GM23338 (cell line): ENCODE data around the gene SNAP91. TPM values are rescaled to one million over a fixed set of nuclear protein-coding genes. Genes with fewer than 3 reads are reported as not detected.

Experiments
- ATAC-seq: fragments of 200-7000 bp; cut with Tn5 transposase; 3 replicates; pipeline ENCODE4 v1.9.1; 2020
- DNase-seq: peaks from one replicate; pipeline ENCODE4 v3.0.0-alpha.2; 2015; ENCODE audit warnings: low spot score
- H2AFZ ChIP-seq: fragments of 200-600 bp; sonication (generic); 2 replicates; pipeline ENCODE4 v1.8.0; 2016; ENCODE audit warnings: antibody characterized with exemption, mild to moderate bottlenecking, moderate library complexity
- H3F3A ChIP-seq: fragments of 200-600 bp; sonication (generic); replicated peaks from 2 replicates; pipeline ENCODE4 v1.8.0; 2017; ENCODE audit warnings: antibody characterized with exemption, mixed run types, low read depth
- H3K27ac ChIP-seq: fragments of 200-600 bp; sonication (generic); 2 replicates; pipeline ENCODE4 v1.6.1; 2016; ENCODE audit warnings: low read depth
- H3K27me3 ChIP-seq: fragments of 200-600 bp; sonication (generic); 2 replicates; pipeline ENCODE4 v1.8.0; 2016; ENCODE audit warnings: mild to moderate bottlenecking, mixed run types, moderate library complexity; ENCODE audit not compliant: insufficient read depth
- H3K36me3 ChIP-seq: fragments of 200-600 bp; sonication (generic); 2 replicates; pipeline ENCODE4 v1.8.0; 2016; ENCODE audit warnings: mild to moderate bottlenecking; ENCODE audit not compliant: insufficient read depth
- H3K4me1 ChIP-seq: fragments of 200-600 bp; sonication (generic); 2 replicates; pipeline ENCODE4 v1.8.0; 2016; ENCODE audit warnings: mild to moderate bottlenecking, moderate library complexity; ENCODE audit not compliant: insufficient read depth
- H3K4me2 ChIP-seq: fragments of 200-600 bp; sonication (generic); 2 replicates; pipeline ENCODE4 v1.7.1; 2017; ENCODE audit warnings: mixed run types
- H3K4me3 ChIP-seq: fragments of 200-600 bp; sonication (generic); 2 replicates; pipeline ENCODE4 v1.6.1; 2016; ENCODE audit warnings: mixed run types
- H3K79me2 ChIP-seq: fragments of 200-600 bp; sonication (generic); replicated peaks from 2 replicates; pipeline ENCODE4 v1.8.0; 2017; ENCODE audit warnings: mild to moderate bottlenecking; ENCODE audit not compliant: insufficient read depth
- H3K9me2 ChIP-seq: fragments of 200-600 bp; sonication (generic); 2 replicates; pipeline ENCODE4 v1.8.0; 2017; ENCODE audit not compliant: insufficient read depth
- H4K20me1 ChIP-seq: fragments of 200-600 bp; sonication (generic); replicated peaks from 2 replicates; pipeline ENCODE4 v1.8.0; 2017; ENCODE audit warnings: mild to moderate bottlenecking; ENCODE audit not compliant: insufficient read depth
- H3K27ac Mint-ChIP-seq: 2 replicates; pipeline ENCODE4 v1.8.0; 2020; ENCODE audit warnings: inconsistent platforms, mild to moderate bottlenecking, moderate library complexity, mixed read lengths
- H3K27me3 Mint-ChIP-seq: 3 replicates; pipeline ENCODE4 v1.8.0; 2022; ENCODE audit warnings: low read depth, mild to moderate bottlenecking, moderate library complexity, mixed read lengths, inconsistent platforms; ENCODE audit not compliant: insufficient read depth, poor library complexity
- H3K36me3 Mint-ChIP-seq: 3 replicates; pipeline ENCODE4 v1.8.0; 2021; ENCODE audit warnings: low read depth, mild to moderate bottlenecking, inconsistent platforms, moderate library complexity, mixed read lengths
- H3K4me1 Mint-ChIP-seq: 3 replicates; pipeline ENCODE4 v1.8.0; 2020; ENCODE audit warnings: mild to moderate bottlenecking, inconsistent platforms, mixed read lengths
- H3K4me3 Mint-ChIP-seq: 3 replicates; pipeline ENCODE4 v1.8.0; 2021; ENCODE audit warnings: moderate library complexity, mild to moderate bottlenecking, inconsistent platforms, mixed read lengths
- H3K9me3 Mint-ChIP-seq: 3 replicates; pipeline ENCODE4 v1.8.0; 2020; ENCODE audit warnings: moderate library complexity, mild to moderate bottlenecking, inconsistent platforms, mixed read lengths
- CREB1 ChIP-seq: fragments of 250-450 bp; sonication (Bioruptor Pico); IDR thresholded peaks from 2 replicates; pipeline ENCODE4 v1.5.0; 2020; ENCODE audit warnings: low read depth, mild to moderate bottlenecking, moderate library complexity
- ETS1 ChIP-seq: IDR thresholded peaks from 2 replicates; pipeline ENCODE4 v1.6.1; 2016; ENCODE audit warnings: antibody characterized with exemption
- EZH2 ChIP-seq: fragments of 200-600 bp; sonication (generic); IDR thresholded peaks from one replicate; pipeline ENCODE4 v1.8.0; 2017; ENCODE audit warnings: antibody characterized with exemption, mild to moderate bottlenecking, low read depth; ENCODE audit not compliant: unreplicated experiment
- EZH2phosphoT487 ChIP-seq: fragments of 200-600 bp; sonication (generic); IDR thresholded peaks from one replicate; pipeline ENCODE4 v1.8.1; 2018; ENCODE audit warnings: antibody characterized with exemption; ENCODE audit not compliant: unreplicated experiment
- JUNB ChIP-seq: IDR thresholded peaks from one replicate; pipeline ENCODE4 v1.6.1; 2016; ENCODE audit warnings: antibody characterized with exemption; ENCODE audit not compliant: unreplicated experiment
- NANOG ChIP-seq: IDR thresholded peaks from 2 replicates; pipeline ENCODE4 v1.6.1; 2016; ENCODE audit warnings: antibody characterized with exemption, borderline replicate concordance
- STAT1 ChIP-seq: IDR thresholded peaks from one replicate; pipeline ENCODE4 v1.6.1; 2016; ENCODE audit warnings: antibody characterized with exemption; ENCODE audit not compliant: unreplicated experiment
- ZNF114 ChIP-seq: fragments of 250-450 bp; sonication (Bioruptor Pico); IDR thresholded peaks from 2 replicates; pipeline ENCODE4 v1.5.0; 2020; ENCODE audit warnings: mild to moderate bottlenecking, moderate library complexity
- ZNF331 ChIP-seq: fragments of 250-450 bp; sonication (Bioruptor Pico); IDR thresholded peaks from 2 replicates; pipeline ENCODE4 v1.5.0; 2020; ENCODE audit warnings: low read depth, mild to moderate bottlenecking, moderate library complexity
- polyA plus RNA-seq: library from polyadenylated mRNA; unstranded; fragments of >200 nt; fragmentation: Nextera tagmentation; extraction: Ambion mirVana; gene quantifications from 2 replicates; pipeline ENCODE4 v1.2.1, GENCODE V29; 2016
- total RNA-seq: library from RNA; depleted of rRNA; stranded (reverse); fragments of >200 nt; shearing (Covaris generic); gene quantifications from 2 replicates; pipeline ENCODE4 v1.2.3, GENCODE V29; 2014
- TF ChIP-seq, protein P1 (sequence below), 2 experiments: fragments of 200-600 bp in 1 of 2; sonication (generic) in 1 of 2; conservative IDR thresholded peaks; 2 replicates each; pipeline versions ENCODE4 v1.5.1 to v1.6.1; 2016 to 2017; ENCODE audit warnings: antibody characterized with exemption in 2 of 2, low read depth in 2 of 2, mild to moderate bottlenecking in 2 of 2, moderate library complexity in 1 of 2
- TF ChIP-seq, protein P2 (sequence below): IDR thresholded peaks from one replicate; pipeline ENCODE4 v1.6.1; 2018; ENCODE audit warnings: antibody characterized with exemption; ENCODE audit not compliant: unreplicated experiment

Gene SNAP91
- total and polyA plus RNA-seq, 2 experiments from 2014 or later = 0.83 to 1.2 TPM

DNA sequence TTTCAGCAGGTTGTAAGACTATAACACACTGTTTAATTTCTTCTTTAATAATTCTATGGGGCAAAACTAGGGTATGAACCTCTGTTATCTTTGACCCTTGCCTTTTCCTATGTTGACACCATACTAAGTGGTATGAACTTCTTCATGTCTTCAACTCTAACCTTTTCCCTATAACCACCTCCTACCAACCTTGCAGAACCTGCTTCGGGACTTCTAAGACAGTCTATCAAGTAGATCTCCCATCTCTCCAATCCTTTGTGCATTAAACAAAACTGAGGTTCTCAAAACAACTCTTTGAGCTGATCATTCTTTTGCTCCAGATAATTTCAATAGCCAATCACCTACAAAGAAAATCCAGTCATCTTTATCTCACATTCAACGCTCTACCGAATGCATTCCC is 23.4 kb downstream of the SNAP91 start:
- no peaks in the 10 kb centered on the region for H3K9me3 Mint-ChIP-seq
- H3F3A ChIP-seq = no peaks in the 10 kb centered on the region

GRCh38 chr6:83677791-83678190 is 31.1 kb downstream of the SNAP91 start:
- Histone ChIP-seq H3K27ac (no peak overlapping the region), H4K20me1 (no peaks in the 10 kb centered on the region), H3F3A (no peaks in the 10 kb centered on the region), H3K4me2 (no peak overlapping the region), H3K36me3 (no peaks in the 10 kb centered on the region), H3K27me3 (no peaks in the 10 kb centered on the region), H3K4me3 (no peak overlapping the region), H3K9me2 (no peaks in the 10 kb centered on the region), H3K4me1 (no peaks in the 10 kb centered on the region), H3K79me2 (no peaks in the 10 kb centered on the region), H2AFZ (no peak overlapping the region)
- H3K27ac Mint-ChIP-seq = no peak overlapping the region
- ATAC-seq (no peak), DNase-seq (no peak)
- no peaks in the 10 kb centered on the region for H3K9me3 Mint-ChIP-seq
- no peaks in the 10 kb centered on the region for H3K36me3 Mint-ChIP-seq
- H3K4me3 Mint-ChIP-seq = no peak overlapping the region
- no peaks in the 10 kb centered on the region for H3K4me1 Mint-ChIP-seq
- peaks cover 3% of the 10 kb centered on the region for H3K27me3 Mint-ChIP-seq
- no peak for TF ChIP-seq ETS1
- no peak for TF ChIP-seq NANOG
- TF ChIP-seq, protein P1, sequence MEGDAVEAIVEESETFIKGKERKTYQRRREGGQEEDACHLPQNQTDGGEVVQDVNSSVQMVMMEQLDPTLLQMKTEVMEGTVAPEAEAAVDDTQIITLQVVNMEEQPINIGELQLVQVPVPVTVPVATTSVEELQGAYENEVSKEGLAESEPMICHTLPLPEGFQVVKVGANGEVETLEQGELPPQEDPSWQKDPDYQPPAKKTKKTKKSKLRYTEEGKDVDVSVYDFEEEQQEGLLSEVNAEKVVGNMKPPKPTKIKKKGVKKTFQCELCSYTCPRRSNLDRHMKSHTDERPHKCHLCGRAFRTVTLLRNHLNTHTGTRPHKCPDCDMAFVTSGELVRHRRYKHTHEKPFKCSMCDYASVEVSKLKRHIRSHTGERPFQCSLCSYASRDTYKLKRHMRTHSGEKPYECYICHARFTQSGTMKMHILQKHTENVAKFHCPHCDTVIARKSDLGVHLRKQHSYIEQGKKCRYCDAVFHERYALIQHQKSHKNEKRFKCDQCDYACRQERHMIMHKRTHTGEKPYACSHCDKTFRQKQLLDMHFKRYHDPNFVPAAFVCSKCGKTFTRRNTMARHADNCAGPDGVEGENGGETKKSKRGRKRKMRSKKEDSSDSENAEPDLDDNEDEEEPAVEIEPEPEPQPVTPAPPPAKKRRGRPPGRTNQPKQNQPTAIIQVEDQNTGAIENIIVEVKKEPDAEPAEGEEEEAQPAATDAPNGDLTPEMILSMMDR (conservative IDR thresholded peaks at IDR 0.05; ENCODE audit: low read depth in 2 of 2) = no peak
- TF ChIP-seq CREB1 (CRISPR knock-in tag) = no peak
- no peak for TF ChIP-seq JUNB
- TF ChIP-seq ZNF331 = no peak
- TF ChIP-seq EZH2 = no peak
- no peak for TF ChIP-seq STAT1
- TF ChIP-seq, protein P2, sequence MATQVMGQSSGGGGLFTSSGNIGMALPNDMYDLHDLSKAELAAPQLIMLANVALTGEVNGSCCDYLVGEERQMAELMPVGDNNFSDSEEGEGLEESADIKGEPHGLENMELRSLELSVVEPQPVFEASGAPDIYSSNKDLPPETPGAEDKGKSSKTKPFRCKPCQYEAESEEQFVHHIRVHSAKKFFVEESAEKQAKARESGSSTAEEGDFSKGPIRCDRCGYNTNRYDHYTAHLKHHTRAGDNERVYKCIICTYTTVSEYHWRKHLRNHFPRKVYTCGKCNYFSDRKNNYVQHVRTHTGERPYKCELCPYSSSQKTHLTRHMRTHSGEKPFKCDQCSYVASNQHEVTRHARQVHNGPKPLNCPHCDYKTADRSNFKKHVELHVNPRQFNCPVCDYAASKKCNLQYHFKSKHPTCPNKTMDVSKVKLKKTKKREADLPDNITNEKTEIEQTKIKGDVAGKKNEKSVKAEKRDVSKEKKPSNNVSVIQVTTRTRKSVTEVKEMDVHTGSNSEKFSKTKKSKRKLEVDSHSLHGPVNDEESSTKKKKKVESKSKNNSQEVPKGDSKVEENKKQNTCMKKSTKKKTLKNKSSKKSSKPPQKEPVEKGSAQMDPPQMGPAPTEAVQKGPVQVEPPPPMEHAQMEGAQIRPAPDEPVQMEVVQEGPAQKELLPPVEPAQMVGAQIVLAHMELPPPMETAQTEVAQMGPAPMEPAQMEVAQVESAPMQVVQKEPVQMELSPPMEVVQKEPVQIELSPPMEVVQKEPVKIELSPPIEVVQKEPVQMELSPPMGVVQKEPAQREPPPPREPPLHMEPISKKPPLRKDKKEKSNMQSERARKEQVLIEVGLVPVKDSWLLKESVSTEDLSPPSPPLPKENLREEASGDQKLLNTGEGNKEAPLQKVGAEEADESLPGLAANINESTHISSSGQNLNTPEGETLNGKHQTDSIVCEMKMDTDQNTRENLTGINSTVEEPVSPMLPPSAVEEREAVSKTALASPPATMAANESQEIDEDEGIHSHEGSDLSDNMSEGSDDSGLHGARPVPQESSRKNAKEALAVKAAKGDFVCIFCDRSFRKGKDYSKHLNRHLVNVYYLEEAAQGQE = no peak
- no peak for TF ChIP-seq EZH2phosphoT487

More for the DNA sequence above, 23.4 kb downstream of the SNAP91 start:
- Mint-ChIP-seq H3K36me3 (no peaks in the 10 kb centered on the region), H3K27me3 (peaks cover 3% of the 10 kb centered on the region), H3K4me3 (no peak overlapping the region), H3K27ac (no peak overlapping the region), H3K4me1 (no peaks in the 10 kb centered on the region)
- H3K4me3 ChIP-seq = no peak overlapping the region
- H3K27ac ChIP-seq = no peak overlapping the region
- no peaks in the 10 kb centered on the region for H4K20me1 ChIP-seq
- no peak overlapping the region for H3K4me2 ChIP-seq
- no peak for DNase-seq
- ATAC-seq = no peak
- no peak overlapping the region for H2AFZ ChIP-seq
- H3K36me3 ChIP-seq = no peaks in the 10 kb centered on the region
- no peaks in the 10 kb centered on the region for H3K79me2 ChIP-seq
- H3K4me1 ChIP-seq = no peaks in the 10 kb centered on the region
- 0 out of 2 replicates have a peak, but pooled peaks cover 5% of the 10 kb centered on the region for H3K9me2 ChIP-seq
- no peaks in the 10 kb centered on the region for H3K27me3 ChIP-seq
- TF ChIP-seq CREB1 (CRISPR knock-in tag) = no peak
- no peak for TF ChIP-seq ETS1
- TF ChIP-seq, protein P1 (conservative IDR thresholded peaks at IDR 0.05; ENCODE audit: low read depth in 2 of 2) = no peak
- TF ChIP-seq ZNF114 (CRISPR knock-in tag) = no peak
- TF ChIP-seq EZH2phosphoT487 = no peak
- TF ChIP-seq JUNB = no peak
- TF ChIP-seq EZH2 = no peak
